Loucy (cell line): ENCODE results near the gene MMP12.

ENCODE experiments used
- H2AFZ ChIP-seq: fragments of 200-600 bp; sonication (generic); 2 replicates; pipeline ENCODE4 v1.6.0; 2016; ENCODE audit warnings: antibody characterized with exemption, mild to moderate bottlenecking, low read length, moderate library complexity
- H3F3A ChIP-seq: fragments of 200-600 bp; 2 replicates; pipeline ENCODE4 v1.6.0; 2016; ENCODE audit warnings: antibody characterized with exemption, low read depth, mild to moderate bottlenecking
- H3K27me3 ChIP-seq: fragments of 200-600 bp; sonication (generic); 2 replicates; pipeline ENCODE4 v1.6.1; 2014; ENCODE audit warnings: low read length, mild to moderate bottlenecking; ENCODE audit not compliant: insufficient read depth, poor library complexity, severe bottlenecking
- H3K36me3 ChIP-seq: fragments of 200-600 bp; sonication (generic); 2 replicates; pipeline ENCODE4 v1.6.1; 2016; ENCODE audit warnings: low read length; ENCODE audit not compliant: insufficient read depth
- H3K4me1 ChIP-seq: fragments of 200-600 bp; sonication (generic); 2 replicates; pipeline ENCODE4 v1.5.1; 2014; ENCODE audit warnings: low read length, mild to moderate bottlenecking; ENCODE audit not compliant: insufficient read depth, poor library complexity, severe bottlenecking
- H3K4me2 ChIP-seq: fragments of 200-600 bp; sonication (generic); 2 replicates; pipeline ENCODE4 v1.6.0; 2014; ENCODE audit warnings: antibody characterized with exemption, low read length, low read depth, mild to moderate bottlenecking; ENCODE audit not compliant: poor library complexity, severe bottlenecking
- H3K4me3 ChIP-seq: fragments of 200-600 bp; sonication (generic); 2 replicates; pipeline ENCODE4 v1.5.1; 2014; ENCODE audit warnings: low read length, mild to moderate bottlenecking, mixed read lengths; ENCODE audit not compliant: poor library complexity, severe bottlenecking
- H3K79me2 ChIP-seq: fragments of 200-600 bp; sonication (generic); 2 replicates; pipeline ENCODE4 v1.6.1; 2014; ENCODE audit warnings: low read length; ENCODE audit not compliant: insufficient read depth
- H3K9ac ChIP-seq: fragments of 200-600 bp; sonication (generic); 2 replicates; pipeline ENCODE4 v1.6.0; 2014; ENCODE audit warnings: mild to moderate bottlenecking, low read depth, low read length, moderate library complexity; ENCODE audit not compliant: poor library complexity, severe bottlenecking
- H3K9me2 ChIP-seq: fragments of 200-600 bp; sonication (generic); replicated peaks from 2 replicates; pipeline ENCODE4 v1.6.1; 2016; ENCODE audit warnings: low read depth, low read length, mixed read lengths
- H3K9me3 ChIP-seq: fragments of 200-600 bp; sonication (generic); 2 replicates; pipeline ENCODE4 v1.6.1; 2014; ENCODE audit warnings: mild to moderate bottlenecking, antibody characterized with exemption, low read length, low read depth; ENCODE audit not compliant: insufficient read depth
- H4K20me1 ChIP-seq: fragments of 200-600 bp; sonication (generic); 2 replicates; pipeline ENCODE4 v1.6.0; 2014; ENCODE audit warnings: antibody characterized with exemption, low read length, mild to moderate bottlenecking; ENCODE audit not compliant: insufficient read depth, poor library complexity, severe bottlenecking
- CTCF ChIP-seq: fragments of 200-600 bp; sonication (generic); conservative IDR thresholded peaks from 2 replicates; pipeline ENCODE4 v1.5.1; 2014; ENCODE audit warnings: mild to moderate bottlenecking, antibody characterized with exemption, low read length
- EZH2phosphoT487 ChIP-seq: fragments of 200-600 bp; IDR thresholded peaks from 2 replicates; pipeline ENCODE4 v1.6.1; 2018; ENCODE audit warnings: antibody characterized with exemption, mild to moderate bottlenecking, moderate library complexity, borderline replicate concordance

The MMP12 gene

GRCh38 chr11:102831489-102832440 lies 43.0 kb downstream of the MMP12 start:
- no peaks in the 10 kb centered on the region for H3K79me2 ChIP-seq
- no peaks in the 10 kb centered on the region for H3F3A ChIP-seq
- H3K36me3 ChIP-seq = no peaks in the 10 kb centered on the region
- H3K9me2 ChIP-seq = no peaks in the 10 kb centered on the region
- H3K9me3 ChIP-seq = no peaks in the 10 kb centered on the region
- no peak overlapping the region for H3K4me2 ChIP-seq
- no peak for TF ChIP-seq EZH2phosphoT487
- TF ChIP-seq CTCF = no peak
- no peak overlapping the region for H3K9ac ChIP-seq
- no peaks in the 10 kb centered on the region for H3K27me3 ChIP-seq
- no peak overlapping the region for H2AFZ ChIP-seq
- H3K4me1 ChIP-seq = no peaks in the 10 kb centered on the region
- no peak overlapping the region for H3K4me3 ChIP-seq
- H4K20me1 ChIP-seq = no peaks in the 10 kb centered on the region

DNA sequence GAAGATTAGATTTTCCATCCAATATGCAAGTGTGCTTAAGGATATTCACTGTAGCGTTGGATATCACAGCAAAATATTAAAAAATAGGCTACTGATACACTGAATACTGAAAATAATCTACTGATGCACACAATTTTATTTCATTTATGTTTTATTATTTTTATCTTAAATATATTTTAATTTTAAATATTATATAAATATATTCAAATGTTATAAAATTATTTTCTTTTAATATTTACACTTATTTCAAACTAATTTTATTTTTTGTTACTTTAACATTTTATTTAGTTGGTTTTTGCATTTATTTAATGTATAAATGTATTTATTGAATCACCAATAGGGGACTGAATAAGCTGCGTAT lies 43.7 kb downstream of the MMP12 start:
- Histone ChIP-seq H3K4me1 (no peaks in the 10 kb centered on the region), H3K4me2 (no peak overlapping the region), H3K36me3 (no peaks in the 10 kb centered on the region), H3K4me3 (no peak overlapping the region), H3K79me2 (no peaks in the 10 kb centered on the region), H3K9ac (no peak overlapping the region), H3K9me2 (no peaks in the 10 kb centered on the region), H3K9me3 (no peaks in the 10 kb centered on the region), H2AFZ (no peak overlapping the region), H4K20me1 (no peaks in the 10 kb centered on the region), H3F3A (no peaks in the 10 kb centered on the region), H3K27me3 (no peaks in the 10 kb centered on the region)
- TF ChIP-seq CTCF (no peak), EZH2phosphoT487 (no peak)

- H3K4me2 ChIP-seq = no peak overlapping the region
- H3K4me1 ChIP-seq = no peaks in the 10 kb centered on the region
- no peaks in the 10 kb centered on the region for H3K36me3 ChIP-seq
- TF ChIP-seq CTCF (no peak), EZH2phosphoT487 (no peak)
- H3K79me2 ChIP-seq = no peaks in the 10 kb centered on the region
- no peaks in the 10 kb centered on the region for H4K20me1 ChIP-seq
- H2AFZ ChIP-seq = no peak overlapping the region
- no peak overlapping the region for H3K4me3 ChIP-seq
- H3F3A ChIP-seq = no peaks in the 10 kb centered on the region
- H3K27me3 ChIP-seq = no peaks in the 10 kb centered on the region
- H3K9me3 ChIP-seq = no peaks in the 10 kb centered on the region
- H3K9me2 ChIP-seq = no peaks in the 10 kb centered on the region
- H3K9ac ChIP-seq = no peak overlapping the region
Measured at GRCh38 chr11:102830001-102830727, 44.6 kb downstream of the MMP12 start.
